Chondrocyte (in vitro differentiated cells): ENCODE measurements around the gene ARMC9. TPM values are rescaled to one million over a fixed set of nuclear protein-coding genes. Genes with fewer than 3 reads are reported as not detected.
"Not testable (repeated sequence)": the region's sequence is repeated elsewhere in the genome, so short reads cannot be mapped to it uniquely, and the experiment has no call there.

Experiments
- DNase-seq: peaks from one replicate; pipeline ENCODE4 v3.0.0; 2021; ENCODE audit warnings: mixed read lengths, low spot score
- H3K27ac Mint-ChIP-seq: one replicate; pipeline ENCODE4 v1.8.0; 2021; ENCODE audit warnings: mild to moderate bottlenecking, moderate library complexity, mixed read lengths; ENCODE audit not compliant: unreplicated experiment
- H3K27me3 Mint-ChIP-seq: 2 replicates; pipeline ENCODE4 v1.8.0; 2021; ENCODE audit warnings: low read depth, mixed read lengths
- H3K36me3 Mint-ChIP-seq: 2 replicates; pipeline ENCODE4 v1.8.0; 2021; ENCODE audit warnings: low read depth, mixed read lengths
- H3K4me1 Mint-ChIP-seq: 2 replicates; pipeline ENCODE4 v1.8.0; 2021; ENCODE audit warnings: low read depth, mild to moderate bottlenecking, mixed read lengths
- H3K4me3 Mint-ChIP-seq: one replicate; pipeline ENCODE4 v1.8.0; 2021; ENCODE audit warnings: mild to moderate bottlenecking, moderate library complexity, mixed read lengths; ENCODE audit not compliant: unreplicated experiment
- H3K9me3 Mint-ChIP-seq: 2 replicates; pipeline ENCODE4 v1.8.0; 2021; ENCODE audit warnings: low read depth, mixed read lengths
- total RNA-seq: library from RNA; stranded (reverse); gene quantifications from 3 replicates; pipeline ENCODE4 v1.2.1, GENCODE V29; 2021
- TF ChIP-seq, protein P1 (sequence below): fragments of 200-600 bp; sonication (generic); IDR thresholded peaks from 2 replicates; pipeline ENCODE4 v1.5.0; 2021; ENCODE audit warnings: antibody characterized with exemption, mild to moderate bottlenecking, moderate library complexity

The ARMC9 gene
- total RNA-seq, 1 donor from 2014 or later: 188 TPM

DNA sequence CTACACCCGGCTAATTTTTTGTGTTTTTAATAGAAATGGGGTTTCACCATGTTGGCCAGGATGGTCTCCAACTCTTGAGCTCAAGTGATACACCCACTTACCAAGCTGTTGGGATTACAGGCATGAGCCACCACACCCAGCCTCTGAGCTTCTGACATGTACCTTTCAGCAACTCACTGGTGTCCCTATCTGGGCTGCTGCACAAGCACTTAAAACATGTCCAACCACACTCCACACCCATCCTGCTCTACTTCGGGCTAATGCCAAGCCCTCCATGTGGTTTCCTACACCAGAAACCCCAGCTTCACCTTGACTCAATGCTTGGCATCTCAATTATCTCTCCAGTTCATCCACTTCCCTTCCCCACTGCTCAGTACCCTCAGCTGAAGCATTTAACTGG lies 22.4 kb upstream of the ARMC9 start:
- H3K36me3 Mint-ChIP-seq: peaks cover 26% of the 10 kb centered on the region
- DNase-seq: no peak
- H3K27ac Mint-ChIP-seq: no peak overlapping the region
- peaks cover 28% of the 10 kb centered on the region for H3K4me1 Mint-ChIP-seq
- H3K9me3 Mint-ChIP-seq: no peaks in the 10 kb centered on the region
- H3K27me3 Mint-ChIP-seq: no peaks in the 10 kb centered on the region
- TF ChIP-seq, protein P1, sequence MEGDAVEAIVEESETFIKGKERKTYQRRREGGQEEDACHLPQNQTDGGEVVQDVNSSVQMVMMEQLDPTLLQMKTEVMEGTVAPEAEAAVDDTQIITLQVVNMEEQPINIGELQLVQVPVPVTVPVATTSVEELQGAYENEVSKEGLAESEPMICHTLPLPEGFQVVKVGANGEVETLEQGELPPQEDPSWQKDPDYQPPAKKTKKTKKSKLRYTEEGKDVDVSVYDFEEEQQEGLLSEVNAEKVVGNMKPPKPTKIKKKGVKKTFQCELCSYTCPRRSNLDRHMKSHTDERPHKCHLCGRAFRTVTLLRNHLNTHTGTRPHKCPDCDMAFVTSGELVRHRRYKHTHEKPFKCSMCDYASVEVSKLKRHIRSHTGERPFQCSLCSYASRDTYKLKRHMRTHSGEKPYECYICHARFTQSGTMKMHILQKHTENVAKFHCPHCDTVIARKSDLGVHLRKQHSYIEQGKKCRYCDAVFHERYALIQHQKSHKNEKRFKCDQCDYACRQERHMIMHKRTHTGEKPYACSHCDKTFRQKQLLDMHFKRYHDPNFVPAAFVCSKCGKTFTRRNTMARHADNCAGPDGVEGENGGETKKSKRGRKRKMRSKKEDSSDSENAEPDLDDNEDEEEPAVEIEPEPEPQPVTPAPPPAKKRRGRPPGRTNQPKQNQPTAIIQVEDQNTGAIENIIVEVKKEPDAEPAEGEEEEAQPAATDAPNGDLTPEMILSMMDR: no peak
- no peak overlapping the region for H3K4me3 Mint-ChIP-seq

DNA sequence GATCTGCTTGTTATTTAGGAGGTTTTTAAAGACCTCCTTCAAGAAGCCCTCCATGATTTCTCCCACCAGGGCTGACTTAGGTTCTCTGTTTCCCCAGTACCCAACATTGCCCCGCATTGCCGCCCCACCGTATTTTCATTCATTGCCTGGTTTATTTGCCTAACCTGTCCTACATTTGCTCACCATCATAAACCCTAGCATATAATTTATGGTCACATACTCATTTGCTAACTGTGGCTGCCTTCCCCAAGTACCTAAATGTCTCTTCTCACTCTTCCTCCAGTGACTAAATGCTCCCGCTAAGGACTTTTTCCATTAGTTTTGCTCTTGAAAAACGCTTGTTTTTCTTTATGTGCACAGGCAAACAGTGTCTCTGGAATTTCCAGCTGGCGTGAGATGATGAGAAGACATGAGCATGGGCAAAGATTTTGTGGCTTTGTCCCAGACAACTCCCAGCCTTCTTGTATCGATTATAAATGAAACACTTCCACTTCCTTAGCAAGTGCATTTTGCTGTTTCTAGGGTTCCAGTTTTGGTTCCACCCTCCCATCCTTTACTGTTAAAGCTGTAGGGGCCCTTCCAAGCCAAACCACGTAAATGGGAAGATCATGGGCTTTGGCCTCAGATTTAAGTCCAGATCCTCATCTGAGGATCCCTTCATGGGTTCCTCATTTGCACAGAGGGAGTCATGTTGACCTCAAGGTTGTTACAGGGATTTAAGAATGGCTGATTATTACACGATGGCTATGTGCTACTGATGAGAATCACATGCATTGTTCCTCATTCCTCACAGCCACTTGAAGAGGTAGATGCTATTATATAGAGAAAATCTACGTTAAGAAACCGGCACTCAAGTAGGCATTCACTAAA lies 21.0 kb upstream of the ARMC9 start:
- Mint-ChIP-seq H3K4me3 (no peak overlapping the region), H3K4me1 (peaks cover 36% of the 10 kb centered on the region), H3K9me3 (no peaks in the 10 kb centered on the region), H3K36me3 (peaks cover 22% of the 10 kb centered on the region), H3K27ac (peak overlapping the region; percentile 50), H3K27me3 (no peaks in the 10 kb centered on the region)
- TF ChIP-seq, protein P1: no peak
- no peak for DNase-seq

DNA sequence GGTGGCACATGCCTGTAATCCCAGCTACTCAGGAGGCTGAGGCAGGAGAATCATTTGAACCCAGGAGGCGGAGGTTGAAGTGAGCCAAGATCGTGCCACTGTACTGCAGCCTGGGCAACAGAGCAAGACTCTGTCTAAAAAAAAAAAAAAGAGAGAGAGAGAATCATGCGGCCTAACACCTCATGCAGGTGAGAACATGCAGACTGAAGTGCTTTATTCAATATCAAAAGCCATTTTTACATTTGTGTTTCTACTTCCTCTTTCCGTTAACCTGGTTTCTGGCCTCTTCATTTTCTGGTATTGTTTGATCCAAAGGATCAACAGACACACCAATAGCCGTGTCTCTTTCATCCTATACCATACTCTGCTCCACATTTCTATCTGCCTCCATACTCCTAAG lies 19.6 kb upstream of the ARMC9 start:
- H3K4me3 Mint-ChIP-seq, DNase-seq, H3K27ac Mint-ChIP-seq, H3K27me3 Mint-ChIP-seq, H3K9me3 Mint-ChIP-seq: not testable (repeated sequence)
- H3K36me3 Mint-ChIP-seq: peaks cover 18% of the 10 kb centered on the region
- peaks cover 38% of the 10 kb centered on the region for H3K4me1 Mint-ChIP-seq

DNA sequence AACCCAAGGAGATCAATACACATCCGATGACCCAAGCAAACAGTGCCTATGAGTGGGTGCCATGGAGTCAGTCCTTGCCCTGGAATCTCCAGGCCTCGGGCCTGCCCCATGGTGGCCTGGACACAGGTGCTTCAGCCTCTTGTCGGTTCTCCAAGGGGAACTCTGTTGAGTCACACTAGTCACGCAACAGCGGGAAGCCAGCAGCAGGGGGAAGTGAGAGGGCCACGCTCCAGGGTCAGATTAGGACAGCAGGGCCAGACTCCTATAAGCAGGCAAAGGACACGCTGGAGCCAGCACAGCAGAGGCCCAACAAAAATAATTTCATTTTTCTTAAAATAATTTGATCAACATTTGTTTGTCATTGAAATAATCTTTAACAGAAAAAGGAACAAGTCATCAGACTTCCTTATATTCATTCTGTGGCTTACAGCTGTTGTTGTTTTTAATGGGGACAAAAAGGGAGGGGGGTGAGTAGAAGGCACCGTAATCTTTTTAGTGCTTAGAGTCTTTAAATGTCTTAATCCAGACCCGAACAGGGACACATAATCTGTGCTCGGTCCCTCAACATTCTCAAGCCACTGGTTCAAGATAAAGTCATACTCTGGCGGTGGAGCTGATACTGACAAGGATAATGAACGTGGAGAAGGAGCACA lies 16.4 kb upstream of the ARMC9 start:
- Mint-ChIP-seq H3K4me1 (peaks cover 46% of the 10 kb centered on the region), H3K27me3 (no peaks in the 10 kb centered on the region), H3K36me3 (peaks cover 2% of the 10 kb centered on the region), H3K27ac (peak overlapping the region; percentile 69), H3K4me3 (no peak overlapping the region), H3K9me3 (no peaks in the 10 kb centered on the region)
- no peak for DNase-seq
- TF ChIP-seq, protein P1: no peak

DNA sequence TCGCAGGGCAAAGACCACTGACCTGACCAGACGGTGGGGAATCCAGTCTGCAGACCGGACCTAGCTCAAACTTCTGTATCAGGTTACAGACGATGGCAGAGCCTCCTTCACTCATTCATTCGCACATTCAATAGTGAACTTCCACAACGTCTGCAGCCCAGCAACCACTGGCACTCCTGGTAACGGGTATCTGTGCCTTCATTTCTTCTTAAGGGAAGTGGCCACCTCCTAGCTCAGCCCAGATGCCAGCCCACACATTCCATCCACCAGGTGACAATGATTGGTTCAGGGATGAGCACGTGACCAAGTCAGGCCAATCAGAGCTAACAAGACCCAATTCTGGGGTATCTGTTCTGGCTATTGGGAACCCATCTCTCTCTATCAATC lies 15.9 kb upstream of the ARMC9 start:
- peaks cover 1% of the 10 kb centered on the region for H3K36me3 Mint-ChIP-seq
- peaks cover 44% of the 10 kb centered on the region for H3K4me1 Mint-ChIP-seq
- H3K27me3 Mint-ChIP-seq: no peaks in the 10 kb centered on the region
- H3K27ac Mint-ChIP-seq: peak overlapping the region; percentile 69
- no peaks in the 10 kb centered on the region for H3K9me3 Mint-ChIP-seq
- H3K4me3 Mint-ChIP-seq: no peak overlapping the region
- TF ChIP-seq, protein P1: no peak
- no peak for DNase-seq
